Spleen (tissue), 11 donors: ENCODE results near the gene MSRB2. TPM values are rescaled to one million over a fixed set of nuclear protein-coding genes. Genes with fewer than 3 reads are reported as not detected.

Experiments
- DNase-seq: peaks from one replicate; pipeline ENCODE4 v3.0.0-alpha.2; 2020
- H3K27ac ChIP-seq, 8 donors: fragments of 200-600 bp; sonication (generic) in 7 of 8; 1 replicate in 4 of 8; 2 replicates in 4 of 8; pipeline versions ENCODE4 v1.5.0 to v1.8.0; 2016 to 2021; ENCODE audit warnings: inconsistent platforms in 4 of 8, mild to moderate bottlenecking in 4 of 8, moderate library complexity in 1 of 8
- H3K27me3 ChIP-seq, 7 donors: fragments of 200-600 bp; sonication (generic) in 6 of 7; replicated peaks in 1 of 7; 1 replicate in 4 of 7; 2 replicates in 3 of 7; pipeline versions ENCODE4 v1.5.0 to v1.8.0; 2016 to 2021; ENCODE audit warnings: inconsistent platforms in 3 of 7, mild to moderate bottlenecking in 1 of 7
- H3K36me3 ChIP-seq, 6 donors: fragments of 200-600 bp; sonication (generic) in 5 of 6; 1 replicate in 4 of 6; 2 replicates in 2 of 6; pipeline versions ENCODE4 v1.5.0 to v1.8.0; 2016 to 2021; ENCODE audit warnings: inconsistent platforms in 2 of 6
- H3K4me1 ChIP-seq, 6 donors: fragments of 200-600 bp; sonication (generic) in 5 of 6; 1 replicate in 3 of 6; 2 replicates in 3 of 6; pipeline versions ENCODE4 v1.5.0 to v1.8.0; 2016 to 2021; ENCODE audit warnings: inconsistent platforms in 3 of 6
- H3K4me3 ChIP-seq, 8 donors: fragments of 200-600 bp; sonication (generic) in 7 of 8; 1 replicate in 4 of 8; 2 replicates in 4 of 8; pipeline versions ENCODE4 v1.5.0 to v1.8.0; 2016 to 2021; ENCODE audit warnings: inconsistent platforms in 4 of 8, mild to moderate bottlenecking in 4 of 8, moderate library complexity in 2 of 8
- H3K9me3 ChIP-seq, 8 donors: fragments of 200-600 bp; sonication (generic) in 7 of 8; 1 replicate in 4 of 8; 2 replicates in 4 of 8; pipeline versions ENCODE4 v1.5.0 to v1.8.0; 2016 to 2021; ENCODE audit warnings: inconsistent platforms in 4 of 8
- CTCF ChIP-seq, 11 experiments: fragments of 200-600 bp in 7 of 11; fragments of 450-650 bp in 4 of 11; sonication (generic) in 4 of 11; IDR thresholded peaks in 8 of 11; conservative IDR thresholded peaks in 3 of 11; 1 replicate in 7 of 11; 2 replicates in 4 of 11; pipeline versions ENCODE4 v1.4.0 to v1.8.0; 2016 to 2021; ENCODE audit warnings: antibody characterized with exemption in 11 of 11, inconsistent platforms in 4 of 11, mild to moderate bottlenecking in 1 of 11
- POLR2A ChIP-seq, 3 donors: fragments of 450-650 bp; IDR thresholded peaks; one replicate each; pipeline ENCODE4 v1.5.1; 2017; ENCODE audit warnings: antibody characterized with exemption in 3 of 3, mild to moderate bottlenecking in 1 of 3
- POLR2AphosphoS5 ChIP-seq, 3 donors: sonication (generic); formaldehyde crosslinking; IDR thresholded peaks; one replicate each; pipeline ENCODE4 v1.5.1; 2017; ENCODE audit warnings: antibody characterized with exemption in 3 of 3
- WGBS, 5 donors: extraction: QIAGEN DNeasy Blood & Tissue Kit in 3 of 5; methylation state at CpG; one replicate each; pipeline versions ENCODE4 v1.1.5 to v1.1.7; 2013 to 2018; 5-methylcytosine and 5-hydroxymethylcytosine counted together
- intact Hi-C: fragments of 100-400 bp; cut with DNase I; formaldehyde crosslinking; loops from one replicate; pipeline ENCODE4 v1.15.0; 2023; ENCODE audit warnings: low total_unique reads
- polyA plus RNA-seq, 3 donors: library from polyadenylated mRNA; stranded (reverse); fragments of 200-250 nt; gene quantifications; one replicate each; pipeline ENCODE4 v1.2.1, GENCODE V29; 2013
- total RNA-seq, 7 donors: library from RNA; depleted of rRNA in 3 of 7; stranded (reverse); fragments of >200 nt in 3 of 7; fragmentation: NEBNext Ultra II Directional in 4 of 7; extraction: Animal tissue kit (Norgen Biotek cat#: 25700) in 4 of 7; gene quantifications; one replicate each; pipeline versions ENCODE4 v1.1.0 to v1.2.1, GENCODE V29; 2016 to 2021
- donor health status: healthy with polysubstance abuse.
- donor health status: DM: no; HTN: no; CAD: no; lungs with moderate emphysema.
- donor health status: DM: no; HTN: no; CAD: no.
- donor health status: Bipolar disorder and iron deficiency.
- donor health status: healthy.
- donor health status: DM: no; HTN: no; CAD: no.
- donor health status: DM: yes; HTN: yes; CAD: no.

Gene MSRB2
- total and polyA plus RNA-seq, 10 donors, result 12.2 to 29.4 (median 14.4) TPM

DNA sequence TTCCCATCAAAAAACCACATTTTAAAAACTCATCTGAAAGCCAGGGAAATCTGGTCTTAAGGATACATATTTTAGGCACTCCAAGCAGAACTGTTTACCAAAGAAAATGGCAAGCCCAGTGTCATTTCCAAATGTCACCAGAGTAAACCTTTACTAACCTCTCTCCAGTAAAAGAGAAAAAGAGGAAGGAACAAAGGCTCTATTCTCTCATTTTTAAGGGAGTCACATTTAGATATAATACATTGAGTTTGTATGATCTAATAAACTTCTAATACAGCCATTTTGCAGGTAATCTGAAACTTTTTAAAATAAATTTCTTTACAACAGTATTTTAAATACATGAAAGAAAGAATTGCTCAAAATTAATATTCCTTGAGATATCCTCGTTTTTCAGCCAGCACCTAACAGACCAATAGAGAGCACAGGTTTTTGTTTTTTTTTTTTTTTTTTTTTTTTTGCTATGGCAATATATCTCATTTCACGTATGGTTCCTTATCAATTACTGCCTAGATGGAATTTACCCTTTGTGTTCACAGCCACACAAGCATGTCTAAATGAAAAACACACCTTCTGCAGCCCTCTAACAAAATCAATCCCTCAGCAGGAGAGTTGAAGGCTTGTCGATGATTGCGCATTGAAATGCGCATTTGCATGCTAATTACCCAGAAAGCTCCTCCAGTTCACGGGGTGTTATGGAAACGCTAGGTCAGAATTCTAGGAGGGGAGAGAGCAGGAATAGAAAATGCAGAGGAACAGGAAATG lies 39.8 kb upstream of the MSRB2 start:
- H3K4me1 ChIP-seq, result no peaks in the 10 kb centered on the region
- no peak overlapping the region for H3K27ac ChIP-seq
- DNase-seq, result no peak
- peaks cover 0 to 12% (median 0%) of the 10 kb centered on the region in 7 donors for H3K27me3 ChIP-seq
- TF ChIP-seq POLR2AphosphoS5 (IDR thresholded peaks at IDR 0.05), result no peak
- TF ChIP-seq CTCF (IDR thresholded peaks at IDR 0.05 in 8 of 11, conservative IDR thresholded peaks at IDR 0.05 in 3 of 11), result no peak
- no peak for TF ChIP-seq POLR2A (IDR thresholded peaks at IDR 0.05)
- H3K9me3 ChIP-seq, result peaks cover 0 to 20% (median 14%) of the 10 kb centered on the region in 8 donors
- WGBS, 5 donors, result 51 to 72% (median 59%) methylated on average over 7 of the region's 7 CpGs
- H3K4me3 ChIP-seq, result no peak overlapping the region
- intact Hi-C loops, result no loop called here
- no peaks in the 10 kb centered on the region for H3K36me3 ChIP-seq

GRCh38 chr10:23056186-23056579 lies 39.2 kb upstream of the MSRB2 start:
- peaks cover 0 to 20% (median 14%) of the 10 kb centered on the region in 8 donors for H3K9me3 ChIP-seq
- H3K36me3 ChIP-seq, result no peaks in the 10 kb centered on the region
- no peaks in the 10 kb centered on the region for H3K4me1 ChIP-seq
- no peak for DNase-seq
- WGBS, 5 donors, result 65 to 76% (median 75%) methylated on average over 3 of the region's 3 CpGs
- TF ChIP-seq POLR2AphosphoS5 (IDR thresholded peaks at IDR 0.05) (no peak), CTCF (IDR thresholded peaks at IDR 0.05 in 8 of 11, conservative IDR thresholded peaks at IDR 0.05 in 3 of 11) (no peak), POLR2A (IDR thresholded peaks at IDR 0.05) (no peak)
- peaks cover 0 to 12% (median 0%) of the 10 kb centered on the region in 7 donors for H3K27me3 ChIP-seq
- H3K27ac ChIP-seq, result no peak overlapping the region
- H3K4me3 ChIP-seq, result no peak overlapping the region
- intact Hi-C loops, result no loop called here

- DNase-seq, result no peak
- intact Hi-C loops, result no loop called here
- no peaks in the 10 kb centered on the region for H3K36me3 ChIP-seq
- WGBS, 5 donors, result 43 to 72% (median 58%) methylated on average over 3 of the region's 3 CpGs
- H3K4me3 ChIP-seq, result no peak overlapping the region
- H3K4me1 ChIP-seq, result no peaks in the 10 kb centered on the region
- TF ChIP-seq POLR2A (IDR thresholded peaks at IDR 0.05), result no peak
- no peak for TF ChIP-seq CTCF (IDR thresholded peaks at IDR 0.05 in 8 of 11, conservative IDR thresholded peaks at IDR 0.05 in 3 of 11)
- TF ChIP-seq POLR2AphosphoS5 (IDR thresholded peaks at IDR 0.05), result no peak
- H3K27ac ChIP-seq, result no peak overlapping the region
- peaks cover 0 to 5% (median 0%) of the 10 kb centered on the region in 7 donors for H3K27me3 ChIP-seq
- peaks cover 0 to 20% (median 14%) of the 10 kb centered on the region in 8 donors for H3K9me3 ChIP-seq
These were observed 37.0 kb upstream of the MSRB2 start for GRCh38 chr10:23058366-23058765.

DNA sequence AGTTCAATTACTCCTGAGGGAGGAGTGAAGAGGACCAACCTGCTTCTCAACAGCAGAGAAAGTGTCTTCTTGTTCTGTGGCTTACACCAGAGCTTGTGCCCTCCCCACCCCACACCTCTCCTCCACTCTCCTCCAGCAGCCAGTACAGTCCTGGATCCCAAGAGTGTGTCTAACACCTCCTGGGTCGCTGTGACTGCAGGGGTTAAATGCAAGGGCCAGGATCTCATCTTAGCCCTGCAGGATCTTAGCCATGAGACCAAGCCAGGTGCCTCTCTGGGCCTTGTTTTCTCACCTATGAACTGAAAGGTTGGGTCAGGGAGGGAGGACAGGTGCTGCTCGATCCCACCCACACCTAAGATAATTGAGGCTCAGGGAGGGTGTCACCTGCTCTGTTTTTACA lies 34.5 kb upstream of the MSRB2 start:
- Histone ChIP-seq H3K27ac (no peak overlapping the region), H3K4me1 (no peaks in the 10 kb centered on the region), H3K4me3 (no peak overlapping the region), H3K9me3 (peaks cover 0 to 20% (median 14%) of the 10 kb centered on the region in 8 donors), H3K27me3 (peaks cover 0 to 5% (median 0%) of the 10 kb centered on the region in 7 donors), H3K36me3 (no peaks in the 10 kb centered on the region)
- WGBS, 5 donors, result 33 to 64% (median 41%) methylated on average over 1 to 2 of the region's 2 CpGs
- no peak for TF ChIP-seq POLR2A (IDR thresholded peaks at IDR 0.05)
- TF ChIP-seq CTCF (IDR thresholded peaks at IDR 0.05 in 8 of 11, conservative IDR thresholded peaks at IDR 0.05 in 3 of 11), result no peak
- intact Hi-C loops, result no loop called here
- DNase-seq, result no peak
